Stimulated activated CD4-positive, alpha-beta T cell treated with anti-CD3 and anti-CD28 coated beads, TNF-alpha, amount 100 ng/mL, for 4 hours (primary cell): ENCODE results near the gene ATPAF2.

ENCODE experiments used
- DNase-seq, 3 experiments: peaks; one replicate each; pipeline ENCODE4 v3.0.0-alpha.2; 2020; ENCODE audit warnings: low read depth in 3 of 3

ATPAF2 gene

GRCh38 chr17:18039535-18040260, 730 bp upstream of the ATPAF2 start:
- peak in 2 of 3 experiments; percentile 9 to 20 for DNase-seq

DNA sequence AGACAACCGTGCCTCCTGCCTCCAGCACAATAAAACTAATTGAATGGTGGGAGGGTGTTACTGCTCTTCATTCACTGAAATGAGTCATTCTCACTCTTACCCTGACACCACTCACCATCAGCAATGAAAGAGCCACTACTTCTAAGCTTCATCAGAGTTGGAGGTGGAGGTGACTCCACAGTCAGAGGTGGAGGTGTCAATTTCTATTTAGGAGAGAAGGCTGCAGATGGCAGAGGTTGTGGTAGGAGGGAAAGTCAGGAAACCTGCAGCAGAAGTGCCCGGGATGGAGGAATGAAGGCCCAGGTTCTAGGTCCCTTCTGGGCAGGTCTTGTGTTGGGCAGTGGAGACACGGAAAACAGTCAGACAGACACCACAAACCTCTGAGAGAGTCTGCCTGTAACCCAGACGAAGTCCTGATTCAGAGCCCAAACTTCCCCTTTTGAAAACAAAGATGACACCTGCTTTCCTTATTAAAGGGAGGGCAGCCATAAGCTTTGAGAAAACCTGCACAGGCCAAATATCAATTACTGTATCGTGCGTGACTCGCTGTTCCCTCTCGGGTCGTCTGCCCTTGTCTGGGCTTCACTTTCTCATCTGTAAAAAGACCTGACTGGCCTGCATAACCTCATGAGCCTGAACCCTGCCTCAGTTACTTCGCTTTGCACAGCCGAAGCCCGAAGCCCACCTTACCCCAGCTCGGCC, 668 bp downstream of the ATPAF2 start:
- DNase-seq, result peak in 1 of 3 experiments; percentile 16

DNA sequence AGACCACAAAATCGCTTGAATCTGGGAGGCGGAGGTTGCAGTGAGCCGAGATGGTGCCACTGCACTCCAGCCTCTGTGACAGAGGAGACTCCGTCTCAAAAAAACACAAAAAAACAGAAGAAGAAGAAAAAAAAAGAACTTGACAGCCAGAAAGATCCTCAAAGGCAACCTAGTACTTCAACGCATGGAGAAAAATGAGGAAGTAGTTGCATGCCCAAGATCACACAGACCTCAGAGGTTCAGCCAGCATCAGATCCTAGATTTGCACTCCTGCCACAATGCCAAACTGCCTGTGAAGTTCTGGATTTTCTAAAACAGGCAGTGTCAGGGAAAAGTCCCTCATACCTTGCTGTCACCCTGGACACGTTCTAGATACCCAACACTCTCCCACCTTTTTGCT, 1.5 kb downstream of the ATPAF2 start:
- no peak for DNase-seq

DNA sequence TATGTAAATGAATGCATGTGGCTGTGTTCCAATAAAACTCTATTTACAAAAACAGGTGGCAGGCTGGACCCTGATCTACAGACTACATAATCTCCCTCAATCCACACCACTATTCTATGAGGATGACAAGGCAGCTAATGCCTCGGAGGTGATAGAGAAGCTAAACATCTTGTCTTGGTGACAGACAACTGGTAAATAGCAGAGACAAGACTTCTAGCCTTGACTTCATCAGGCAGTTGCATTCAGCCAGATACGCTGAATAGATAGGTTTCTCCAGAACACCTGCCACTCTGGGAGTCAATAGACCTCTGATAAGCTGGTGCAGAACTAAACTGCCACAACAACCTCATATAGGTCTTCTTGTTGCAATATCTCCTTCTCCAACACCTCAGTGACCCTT, 3.3 kb downstream of the ATPAF2 start:
- DNase-seq, result no peak

DNA sequence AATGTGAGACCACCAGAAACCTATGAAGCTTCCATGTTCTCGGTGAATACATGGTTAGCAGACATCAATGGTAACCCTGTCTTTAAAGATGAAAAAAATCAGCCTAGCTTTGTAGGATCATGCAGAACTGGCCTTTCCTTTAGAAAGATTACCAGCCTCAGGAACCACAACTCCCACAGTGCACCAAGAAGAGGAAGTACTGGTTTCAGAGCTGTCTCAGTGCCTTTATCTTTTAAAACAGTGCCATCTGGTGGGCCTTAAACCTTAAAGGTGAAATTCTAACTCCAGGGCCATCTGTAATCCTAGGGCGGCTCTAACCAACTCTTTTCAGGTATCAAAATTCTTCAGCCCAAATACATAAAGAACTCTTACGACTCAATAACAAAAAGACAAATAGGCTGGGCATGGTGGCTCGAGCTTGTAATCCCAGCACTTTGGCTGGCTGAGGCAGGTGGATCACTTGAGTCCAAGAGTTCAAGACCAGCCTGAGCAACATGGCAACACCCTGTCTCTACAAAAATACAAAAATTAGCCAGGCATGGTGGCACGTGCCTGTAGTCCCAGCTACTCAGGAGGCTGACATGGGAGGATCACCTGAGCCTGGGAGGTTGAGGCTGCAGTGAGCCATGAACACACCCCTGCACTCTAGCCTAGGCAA, 5.4 kb downstream of the ATPAF2 start:
- DNase-seq, result peak in 1 of 3 experiments; percentile 26

- no peak for DNase-seq
Measured at GRCh38 chr17:18031955-18032354, 7.0 kb downstream of the ATPAF2 start.

DNA sequence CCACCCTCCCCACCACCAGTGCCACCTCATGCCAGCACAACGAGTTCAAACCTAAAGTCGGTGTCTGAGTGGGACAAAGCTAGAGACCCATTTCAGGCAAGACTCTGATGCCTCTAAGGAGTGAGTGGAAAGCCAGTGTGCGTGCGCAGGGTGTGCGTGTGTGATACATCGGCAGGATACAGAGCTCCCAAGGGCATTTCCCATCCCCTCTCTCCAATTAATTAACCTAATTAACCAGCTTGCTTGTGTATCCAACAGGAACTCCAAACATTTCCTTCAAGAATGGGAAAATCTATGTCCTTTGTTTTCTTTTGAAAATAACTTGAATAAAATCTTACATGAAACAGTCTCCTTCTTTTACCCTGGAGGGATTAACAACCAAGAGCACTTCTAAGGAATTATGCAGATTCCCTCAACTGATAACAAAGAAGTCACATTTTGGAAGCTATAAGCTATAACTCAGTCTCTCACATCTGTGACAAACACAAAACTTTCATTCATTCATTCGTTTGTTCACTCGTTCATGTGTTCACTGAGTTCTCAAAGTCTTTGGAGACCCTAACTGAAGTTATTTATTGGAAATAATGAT, 9.9 kb downstream of the ATPAF2 start:
- no peak for DNase-seq

GRCh38 chr17:18028114-18028951, 10.6 kb downstream of the ATPAF2 start:
- DNase-seq, result no peak

GRCh38 chr17:18027280-18027679, 11.7 kb downstream of the ATPAF2 start:
- DNase-seq, result no peak

GRCh38 chr17:18025945-18026776, 12.8 kb downstream of the ATPAF2 start:
- DNase-seq, result no peak

GRCh38 chr17:18025241-18025944, 13.6 kb downstream of the ATPAF2 start:
- DNase-seq, result no peak

DNA sequence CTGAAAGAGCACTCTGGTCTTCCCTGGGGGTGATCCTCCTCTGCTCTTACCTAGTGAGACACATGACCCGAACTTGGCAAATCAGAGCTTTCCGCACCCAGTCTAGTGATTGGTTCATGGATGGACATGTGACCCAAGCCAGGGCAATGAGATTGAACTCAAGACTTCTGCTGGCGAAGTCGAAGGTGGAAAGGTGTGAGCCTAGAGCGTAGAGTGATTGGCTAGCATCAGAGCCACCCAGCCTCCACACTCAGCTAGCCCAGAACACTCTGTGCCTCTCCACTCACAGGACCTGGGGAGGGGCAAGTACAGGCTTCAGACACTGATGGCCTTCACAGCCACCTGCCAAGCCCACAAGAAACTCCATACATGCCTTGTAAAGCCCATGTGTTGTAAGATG, 17.6 kb downstream of the ATPAF2 start:
- no peak for DNase-seq

DNA sequence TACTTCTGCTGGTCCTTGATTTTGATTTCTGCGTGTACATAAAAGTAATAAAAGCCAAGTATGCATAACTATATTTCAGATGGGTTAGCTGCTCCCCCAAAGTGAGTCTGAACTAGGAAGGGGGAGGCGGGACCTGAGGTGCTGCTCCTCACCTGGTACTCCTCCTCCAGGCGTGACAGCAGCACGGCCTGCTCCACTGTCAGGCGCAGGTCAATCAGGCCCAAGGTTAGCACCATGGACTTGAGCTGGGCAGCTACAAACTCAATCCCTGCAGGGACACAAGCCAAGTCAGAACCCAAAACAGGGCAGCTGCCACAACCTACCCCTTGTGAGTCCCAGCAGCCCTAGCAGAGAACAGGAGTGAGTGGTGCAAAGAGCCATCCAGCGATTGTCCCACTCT, 18.0 kb downstream of the ATPAF2 start:
- DNase-seq, result no peak

- no peak for DNase-seq
Measured at GRCh38 chr17:18019838-18020154, 19.2 kb downstream of the ATPAF2 start.

DNA sequence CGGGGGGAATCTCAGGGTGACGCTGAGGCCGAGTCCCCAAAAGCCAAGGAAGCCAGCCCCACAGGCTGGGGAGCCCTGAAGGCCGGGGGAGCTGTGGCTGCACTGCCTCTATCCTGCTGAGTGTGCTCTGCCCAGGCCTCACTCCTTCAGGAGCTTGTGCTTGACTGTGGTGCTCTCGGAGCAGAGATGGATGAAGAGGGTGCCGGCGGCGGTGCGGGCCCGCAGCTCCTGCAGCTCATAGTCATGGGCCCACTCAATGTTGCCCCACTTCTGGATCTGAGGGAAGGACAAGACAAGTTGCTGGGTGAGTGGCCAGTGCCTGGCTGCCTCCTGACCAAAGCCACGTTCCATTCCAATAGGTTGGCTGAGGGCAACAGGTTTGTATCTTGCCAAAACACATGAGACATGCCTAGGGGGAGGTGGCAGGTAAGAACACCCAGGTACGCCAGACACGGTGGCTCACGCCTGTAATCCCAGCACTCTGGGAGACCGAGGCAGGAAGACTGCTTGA, 20.5 kb downstream of the ATPAF2 start:
- DNase-seq, result no peak

DNA sequence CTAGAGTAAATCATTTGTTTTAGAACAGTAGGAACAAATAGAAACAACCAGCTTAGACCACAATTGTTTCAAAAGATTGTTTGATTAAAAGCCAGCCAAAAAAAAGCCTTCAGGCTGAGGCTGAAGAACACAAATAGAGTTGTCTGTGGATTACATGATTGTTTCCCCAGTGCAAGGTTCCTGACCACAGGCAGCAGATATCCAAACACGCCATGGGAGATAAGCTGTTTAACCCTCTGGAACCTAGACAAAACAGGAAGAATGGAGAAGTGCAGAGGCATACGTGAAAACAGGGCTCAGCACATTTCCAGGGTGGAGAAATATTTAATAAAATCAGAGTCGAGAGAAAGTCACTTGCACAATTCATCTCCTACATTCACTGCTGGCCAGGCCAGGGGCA, 21.0 kb downstream of the ATPAF2 start:
- DNase-seq, result no peak

GRCh38 chr17:18016426-18016825, 22.5 kb downstream of the ATPAF2 start:
- no peak for DNase-seq

GRCh38 chr17:18015593-18015992, 23.4 kb downstream of the ATPAF2 start:
- no peak for DNase-seq

DNA sequence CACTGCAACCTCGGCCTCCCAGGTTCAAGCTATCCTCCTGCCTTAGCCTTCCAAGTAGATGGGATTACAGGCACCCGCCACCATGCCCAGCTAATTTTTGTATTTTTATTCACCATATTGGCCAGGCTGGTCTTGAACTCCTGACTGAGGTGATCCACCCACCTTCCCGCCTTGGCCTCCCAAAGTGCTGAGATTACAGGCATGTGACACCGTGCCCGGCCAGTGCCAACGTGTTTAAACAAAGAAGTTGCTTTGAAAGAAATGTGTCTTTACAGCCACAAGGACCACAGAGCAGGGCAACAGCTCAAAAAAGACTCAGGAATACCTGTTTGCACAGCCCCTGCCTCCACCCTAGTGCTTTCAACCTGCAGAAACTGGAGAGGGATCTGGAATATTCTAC, 25.0 kb downstream of the ATPAF2 start:
- DNase-seq, result no peak

DNA sequence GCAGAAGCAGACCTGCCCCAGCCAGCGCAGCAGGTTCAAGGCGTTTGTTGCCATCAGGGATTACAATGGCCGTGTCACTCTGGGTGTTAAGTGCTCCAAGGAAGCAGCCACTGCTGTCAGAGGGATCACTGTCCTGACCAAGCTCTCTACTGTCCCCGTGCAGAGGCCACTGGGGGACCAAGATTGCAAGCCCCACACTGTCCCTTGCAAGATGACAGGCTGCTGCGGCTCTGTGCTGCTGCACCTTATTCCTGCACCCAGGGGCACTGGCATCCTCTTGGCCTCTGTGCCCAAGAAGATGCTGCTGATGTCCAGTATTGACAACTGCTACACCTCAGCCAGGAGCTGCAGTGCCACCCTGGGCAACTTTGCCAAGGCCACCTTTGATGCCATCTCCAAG, 27.7 kb downstream of the ATPAF2 start:
- no peak for DNase-seq
